ENCODE measurements around the gene PPFIBP2.

GRCh38 chr11:7559398-7560283 is 45.8 kb downstream of the PPFIBP2 start:
- TF ChIP-seq CTCF (IDR thresholded peaks at IDR 0.05), result no peak
- no peak for TF ChIP-seq POLR2A (IDR thresholded peaks at IDR 0.05)
